GM18499 (cell line): Measurements from ENCODE around the gene TOMM34.

Source experiments
- ATAC-seq: cut with Tn5 transposase; IDR thresholded peaks from one replicate; pipeline ENCODE4 v1.9.1; 2021; ENCODE audit warnings: moderate number of reproducible peaks; ENCODE audit not compliant: insufficient read depth, unreplicated experiment

TOMM34 gene

GRCh38 chr20:44963325-44964215 lies 3.4 kb upstream of the TOMM34 start:
- no peak for ATAC-seq

GRCh38 chr20:44962483-44962882 lies 2.3 kb upstream of the TOMM34 start:
- ATAC-seq: no peak

DNA sequence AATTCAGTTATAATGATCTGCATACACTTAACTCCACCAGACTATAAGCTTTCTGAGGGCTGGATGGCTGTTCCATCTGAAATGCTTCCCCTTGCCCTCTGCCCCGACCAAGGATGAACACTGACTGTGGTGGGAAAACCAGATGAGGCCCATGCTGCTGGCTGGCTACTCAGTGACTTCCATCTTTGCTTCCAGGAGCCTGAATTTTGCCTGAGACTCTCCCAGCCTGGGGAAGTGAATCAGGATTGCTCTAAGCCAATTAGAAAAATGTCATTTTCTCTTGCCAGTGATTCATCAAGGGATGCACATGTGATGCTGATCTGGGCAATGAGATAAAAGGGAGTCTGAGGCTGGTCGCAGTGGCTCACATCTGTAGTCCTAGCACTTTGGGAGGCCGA lies 1.7 kb upstream of the TOMM34 start:
- ATAC-seq: no peak

DNA sequence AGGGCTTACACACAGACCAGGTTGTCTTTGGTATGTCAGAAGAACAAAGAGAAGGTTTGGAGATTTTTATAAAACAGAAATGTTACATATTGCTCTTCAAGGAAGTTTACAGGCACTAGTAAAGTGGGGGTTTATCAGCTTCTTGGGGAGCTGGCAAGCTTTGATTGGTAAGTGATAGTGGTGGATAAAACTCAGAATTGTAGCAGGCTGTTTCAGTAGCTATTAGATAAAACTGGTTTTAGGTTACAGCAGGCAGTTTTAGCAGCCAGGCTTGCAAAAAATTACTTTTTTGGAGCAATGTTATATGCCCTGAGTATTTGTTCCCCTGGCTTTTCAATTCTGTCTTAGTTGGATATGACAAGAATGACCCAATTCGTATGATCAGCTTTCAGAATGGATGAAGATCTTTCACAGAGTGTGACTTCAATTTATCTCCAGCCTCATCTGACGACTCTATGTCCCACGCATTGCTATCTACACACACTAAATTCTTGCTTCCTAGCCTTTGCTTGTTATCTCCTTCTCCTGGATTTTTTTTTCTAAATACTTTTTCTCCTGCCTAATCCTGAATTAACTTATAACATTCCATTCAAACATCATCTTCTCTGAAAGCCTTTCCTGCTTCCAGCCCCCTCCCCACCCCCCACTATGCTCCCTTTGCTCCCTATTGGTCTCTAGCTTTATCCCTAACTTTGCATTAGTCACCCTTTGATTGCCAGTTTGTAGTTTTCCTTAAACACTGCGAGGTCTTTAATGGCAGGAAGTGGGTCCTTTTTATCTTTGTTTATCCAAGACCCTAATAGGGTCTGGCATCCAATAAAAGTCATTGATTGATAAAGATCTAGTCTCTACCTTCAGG lies 1.0 kb upstream of the TOMM34 start:
- no peak for ATAC-seq

DNA sequence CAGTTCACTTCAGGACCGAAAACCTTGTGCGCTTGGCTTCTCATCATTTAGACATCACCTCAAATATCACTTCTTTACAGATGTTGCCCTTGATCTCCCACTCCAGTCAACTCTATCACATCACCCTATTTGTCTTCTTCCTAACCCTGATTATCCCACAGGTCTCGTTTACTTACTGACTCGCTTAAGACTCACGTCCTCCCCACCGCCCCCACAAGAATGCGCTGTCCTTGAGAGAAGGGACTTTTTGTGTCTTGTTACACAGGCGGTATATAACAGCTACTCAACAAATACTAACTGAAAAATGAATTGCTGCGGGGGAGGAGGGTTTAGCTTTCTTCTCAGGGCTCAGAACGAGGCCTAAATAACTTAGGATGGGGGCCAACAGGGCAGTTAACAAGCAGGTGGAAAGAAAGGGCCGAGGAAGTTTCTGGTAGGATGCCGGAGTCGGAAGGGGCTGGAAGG lies 527 bp downstream of the TOMM34 start:
- no peak for ATAC-seq

- no peak for ATAC-seq
Measured at GRCh38 chr20:44959082-44959637, 1.0 kb downstream of the TOMM34 start.

- ATAC-seq: no peak
Measured at GRCh38 chr20:44958276-44958675, 1.9 kb downstream of the TOMM34 start.

- ATAC-seq: no peak
Measured at GRCh38 chr20:44956410-44956809, 3.8 kb downstream of the TOMM34 start.

DNA sequence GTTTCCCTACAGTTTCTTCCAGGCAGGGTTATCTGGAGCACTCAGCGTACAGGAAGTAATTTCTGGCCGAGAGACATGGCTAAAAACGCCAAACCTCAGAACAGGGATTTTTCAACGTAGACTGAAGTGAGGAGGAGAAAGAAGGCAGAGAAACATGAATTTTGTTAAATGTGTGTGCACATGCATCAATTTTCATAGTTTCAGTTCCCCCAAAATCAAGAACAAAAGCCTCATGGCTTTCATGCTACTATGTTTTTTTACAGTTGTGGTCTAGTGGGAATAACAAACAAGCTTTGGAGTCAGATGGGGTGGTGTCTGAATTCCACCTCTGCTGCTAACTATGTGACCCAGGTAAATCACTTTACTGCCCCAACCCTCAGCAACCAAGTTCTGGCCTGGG lies 4.9 kb downstream of the TOMM34 start:
- no peak for ATAC-seq

DNA sequence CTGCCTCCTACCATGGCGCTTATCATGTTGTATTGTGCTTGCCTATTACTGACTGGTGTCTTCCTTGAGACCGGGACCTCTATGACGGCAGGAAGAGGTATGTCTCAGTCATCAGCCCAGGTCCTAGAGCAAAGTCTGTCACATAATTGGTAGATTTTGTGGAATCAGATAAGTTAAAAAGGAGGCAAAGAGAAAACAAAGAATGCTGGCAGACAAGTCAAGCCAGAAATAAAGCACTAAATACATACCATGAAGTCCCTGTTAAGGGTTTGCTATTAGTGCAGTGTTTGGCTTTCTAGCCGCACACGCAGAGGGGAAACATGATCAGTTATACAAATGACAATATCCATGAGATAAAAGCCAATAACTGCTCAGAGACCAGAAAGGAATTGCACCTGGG lies 6.0 kb downstream of the TOMM34 start:
- no peak for ATAC-seq

DNA sequence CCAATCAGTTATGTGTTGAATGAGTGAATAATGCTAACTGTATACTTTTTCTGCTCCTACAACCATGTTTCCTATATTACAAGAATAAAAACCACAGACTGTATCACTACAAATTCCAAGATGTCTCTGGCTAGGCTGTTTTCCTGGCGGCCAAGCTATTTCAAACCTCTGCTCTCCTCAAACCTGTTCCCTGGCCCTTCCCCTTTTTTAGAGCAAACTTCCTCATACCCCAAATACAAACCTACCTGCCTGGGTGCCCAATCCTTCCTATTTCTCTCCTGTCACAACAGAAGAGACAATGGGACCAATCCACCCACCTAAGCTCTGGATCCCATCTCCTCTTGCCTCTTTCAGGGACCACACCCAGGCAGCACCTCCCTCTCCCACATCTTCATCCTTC lies 7.5 kb downstream of the TOMM34 start:
- ATAC-seq: no peak

DNA sequence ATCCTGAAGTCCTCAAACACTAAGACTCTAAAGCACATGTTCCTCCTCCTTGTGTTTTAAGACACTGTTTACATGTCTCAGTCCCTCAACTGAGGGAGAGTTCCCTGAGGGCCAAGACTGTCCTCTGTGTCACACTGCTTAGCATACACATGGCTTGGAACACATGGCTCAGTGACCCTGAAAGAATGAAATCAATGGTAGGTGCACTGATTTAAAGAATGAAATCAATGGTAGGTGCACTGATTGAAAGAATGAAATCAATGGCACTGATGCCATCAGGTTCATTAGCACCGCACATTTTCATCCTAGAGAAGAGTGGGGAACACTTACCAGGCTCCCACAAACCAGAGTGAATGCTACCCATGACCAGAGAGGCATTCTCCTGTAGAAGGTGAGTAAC lies 9.8 kb downstream of the TOMM34 start:
- no peak for ATAC-seq

DNA sequence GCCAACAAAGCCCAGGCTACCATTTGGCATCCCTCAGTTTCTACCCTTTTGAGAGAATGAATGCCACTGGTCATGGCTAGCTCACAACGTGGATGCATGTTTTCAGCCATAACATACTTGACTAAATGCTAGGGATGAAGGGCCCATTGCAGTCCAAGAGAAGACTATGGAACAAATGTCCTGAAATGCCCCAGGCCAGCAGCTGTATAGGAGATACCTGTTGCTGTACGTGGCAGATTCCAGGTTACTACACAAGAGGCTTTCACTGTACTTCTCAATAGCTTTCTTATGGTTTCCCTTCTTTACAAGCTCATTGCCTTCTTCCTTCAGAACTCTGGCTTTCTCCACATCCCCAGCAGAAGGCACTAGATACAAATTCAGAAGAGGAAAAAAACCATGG lies 11.7 kb downstream of the TOMM34 start:
- ATAC-seq: no peak

- no peak for ATAC-seq
Measured at GRCh38 chr20:44948107-44948506, 12.1 kb downstream of the TOMM34 start.

DNA sequence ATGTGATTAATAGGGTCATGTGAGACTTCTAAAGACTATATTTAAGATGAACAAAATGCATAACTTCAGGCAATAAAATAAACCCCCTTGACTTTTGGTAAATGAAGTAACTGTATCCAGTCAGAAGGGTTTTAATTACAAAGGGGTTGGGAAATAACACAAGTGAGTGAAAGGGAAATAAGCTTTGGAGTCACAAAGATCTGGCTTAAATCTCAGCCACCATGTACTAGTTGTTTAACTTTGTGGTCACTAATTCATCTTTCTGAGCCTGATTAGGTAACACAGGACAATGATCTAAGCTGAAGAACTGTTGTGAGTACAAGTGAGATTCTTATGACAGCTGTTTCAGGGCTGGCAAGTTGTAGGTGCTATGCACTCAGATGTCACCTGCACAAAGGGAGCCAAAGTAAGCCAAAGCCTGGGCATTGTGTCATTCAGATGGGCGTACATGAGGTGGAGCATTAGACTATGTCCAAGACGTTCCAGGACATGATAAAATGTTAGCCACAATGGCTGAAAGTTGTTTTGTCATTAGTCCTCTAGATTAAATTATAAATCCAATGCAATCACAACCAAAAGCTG lies 13.8 kb downstream of the TOMM34 start:
- ATAC-seq: no peak

GRCh38 chr20:44945261-44945660 lies 14.9 kb downstream of the TOMM34 start:
- no peak for ATAC-seq

- no peak for ATAC-seq
Measured at GRCh38 chr20:44943828-44944227, 16.4 kb downstream of the TOMM34 start.

GRCh38 chr20:44942264-44942973 lies 17.8 kb downstream of the TOMM34 start:
- ATAC-seq: no peak

- ATAC-seq: no peak
Measured at GRCh38 chr20:44941120-44941691, 19.0 kb downstream of the TOMM34 start.

DNA sequence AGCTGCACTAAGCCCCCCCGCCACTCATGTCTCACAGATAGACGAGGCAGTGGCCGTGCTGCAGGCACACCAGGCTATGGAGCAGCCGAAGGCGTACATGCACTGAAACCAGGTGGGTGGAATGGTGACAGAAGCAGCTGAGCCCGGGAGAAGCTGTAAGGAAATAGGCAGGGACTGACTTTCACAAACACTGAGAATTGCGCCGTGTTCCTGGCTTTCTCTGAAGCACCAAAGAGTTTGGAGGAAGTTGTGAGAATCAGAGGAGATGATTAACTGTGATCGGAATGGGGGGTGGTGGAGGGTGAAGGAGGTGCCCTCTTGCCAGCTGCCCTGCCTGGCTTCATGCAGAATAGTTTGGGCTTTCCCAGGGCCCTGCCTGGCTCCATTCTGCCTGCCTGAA lies 21.6 kb downstream of the TOMM34 start:
- ATAC-seq: no peak
